ENCODE measurements around the gene CR1L.

DNA sequence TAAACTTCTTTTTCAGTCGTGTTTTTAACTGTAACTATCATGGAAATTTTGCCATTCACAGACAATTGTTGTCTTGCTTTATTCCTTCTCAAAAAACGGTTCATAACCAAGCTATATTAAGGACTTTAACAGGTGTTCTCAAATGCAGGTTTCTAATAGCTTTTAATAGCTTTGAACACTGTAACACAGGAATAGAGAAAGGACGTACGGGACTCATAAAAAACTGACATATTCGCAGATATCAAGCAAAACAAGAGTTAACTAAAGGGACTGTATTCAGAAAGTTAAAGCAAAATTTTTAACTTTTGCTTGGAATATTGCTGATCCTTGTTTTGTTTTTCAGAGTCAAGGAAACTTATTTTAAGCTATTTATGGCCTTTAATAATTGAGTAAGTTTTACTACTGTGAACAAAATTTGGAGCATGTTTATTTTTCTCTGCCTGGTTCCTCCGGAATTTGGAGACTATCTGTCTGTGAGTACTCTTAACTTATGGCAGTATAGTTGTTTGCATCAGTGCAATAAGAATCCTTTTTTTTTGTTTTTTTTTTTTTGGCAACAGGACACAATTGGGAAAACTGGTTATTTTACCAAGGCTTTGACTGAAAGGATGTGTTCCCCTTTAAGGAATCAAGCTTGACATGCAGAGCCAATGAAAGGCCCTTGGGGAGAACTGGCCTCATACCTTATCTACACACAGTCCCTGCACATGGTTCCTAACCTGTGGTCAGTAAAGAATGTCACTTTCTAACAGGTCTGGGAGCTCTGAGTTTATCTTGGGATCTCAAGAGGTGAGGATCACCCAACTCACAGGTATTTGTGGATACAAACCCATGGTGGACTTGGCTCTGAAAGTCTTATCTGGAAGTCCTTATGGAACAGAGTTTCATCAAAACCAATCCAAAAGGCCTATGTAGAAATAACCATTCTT is 101.2 kb downstream of the CR1L start:
- TF ChIP-seq CTCF (IDR thresholded peaks at IDR 0.05) (no peak), ZFX (IDR thresholded peaks at IDR 0.05; ENCODE audit: borderline replicate concordance) (no peak)

Data from 22Rv1 (cell line).